ENCODE measurements around the gene OPTN.

OPTN gene

GRCh38 chr10:13139676-13140075 lies 39.7 kb downstream of the OPTN start:
- Histone ChIP-seq H3K27ac (no peak overlapping the region), H3K4me3 (ENCODE audit: low read depth, low read length) (no peak overlapping the region), H3K36me3 (no peaks in the 10 kb centered on the region), H3K27me3 (ENCODE audit: insufficient read depth, low read depth, severe bottlenecking) (no peaks in the 10 kb centered on the region), H3K9me3 (ENCODE audit: severe bottlenecking) (no peaks in the 10 kb centered on the region)
- DNase-seq: no peak
- TF ChIP-seq CTCF (IDR thresholded peaks at IDR 0.05; ENCODE audit: low read depth, low read length): no peak

- H3K36me3 ChIP-seq: no peaks in the 10 kb centered on the region
- no peak for TF ChIP-seq CTCF (IDR thresholded peaks at IDR 0.05; ENCODE audit: low read depth, low read length)
- H3K27ac ChIP-seq: no peak overlapping the region
- H3K27me3 ChIP-seq (ENCODE audit: insufficient read depth, low read depth, severe bottlenecking): no peaks in the 10 kb centered on the region
- DNase-seq: no peak
- no peak overlapping the region for H3K4me3 ChIP-seq (ENCODE audit: low read depth, low read length)
- no peaks in the 10 kb centered on the region for H3K9me3 ChIP-seq (ENCODE audit: severe bottlenecking)
These were observed 40.7 kb downstream of the OPTN start for GRCh38 chr10:13140627-13141190.

GRCh38 chr10:13143766-13144165 lies 43.8 kb downstream of the OPTN start:
- Histone ChIP-seq H3K27ac (no peak overlapping the region), H3K36me3 (no peaks in the 10 kb centered on the region), H3K4me3 (ENCODE audit: low read depth, low read length) (no peak overlapping the region), H3K27me3 (ENCODE audit: insufficient read depth, low read depth, severe bottlenecking) (no peaks in the 10 kb centered on the region), H3K9me3 (ENCODE audit: severe bottlenecking) (no peaks in the 10 kb centered on the region)
- no peak for DNase-seq
- TF ChIP-seq CTCF (IDR thresholded peaks at IDR 0.05; ENCODE audit: low read depth, low read length): no peak

GRCh38 chr10:13144814-13145213 lies 44.9 kb downstream of the OPTN start:
- DNase-seq: no peak
- TF ChIP-seq CTCF (IDR thresholded peaks at IDR 0.05; ENCODE audit: low read depth, low read length): no peak

GRCh38 chr10:13146379-13146778 lies 46.4 kb downstream of the OPTN start:
- no peak for TF ChIP-seq CTCF (IDR thresholded peaks at IDR 0.05; ENCODE audit: low read depth, low read length)
- Histone ChIP-seq H3K27ac (no peak overlapping the region), H3K36me3 (no peaks in the 10 kb centered on the region), H3K9me3 (ENCODE audit: severe bottlenecking) (no peaks in the 10 kb centered on the region), H3K27me3 (ENCODE audit: insufficient read depth, low read depth, severe bottlenecking) (no peaks in the 10 kb centered on the region), H3K4me3 (ENCODE audit: low read depth, low read length) (no peak overlapping the region)
- no peak for DNase-seq

More at GRCh38 chr10:13144814-13145213, 44.9 kb downstream of the OPTN start:
- Histone ChIP-seq H3K9me3 (ENCODE audit: severe bottlenecking) (no peaks in the 10 kb centered on the region), H3K27ac (no peak overlapping the region), H3K36me3 (no peaks in the 10 kb centered on the region), H3K4me3 (ENCODE audit: low read depth, low read length) (no peak overlapping the region), H3K27me3 (ENCODE audit: insufficient read depth, low read depth, severe bottlenecking) (no peaks in the 10 kb centered on the region)

- TF ChIP-seq CTCF (IDR thresholded peaks at IDR 0.05; ENCODE audit: low read depth, low read length): no peak
- Histone ChIP-seq H3K9me3 (ENCODE audit: severe bottlenecking) (no peaks in the 10 kb centered on the region), H3K4me3 (ENCODE audit: low read depth, low read length) (no peak overlapping the region)
These were observed 47.2 kb downstream of the OPTN start for GRCh38 chr10:13147161-13147560.

More at GRCh38 chr10:13147161-13147560, 47.2 kb downstream of the OPTN start:
- Histone ChIP-seq H3K27me3 (ENCODE audit: insufficient read depth, low read depth, severe bottlenecking) (no peaks in the 10 kb centered on the region), H3K36me3 (no peaks in the 10 kb centered on the region), H3K27ac (no peak overlapping the region)
- DNase-seq: no peak
